GM21619 (cell line): ENCODE results near the gene TOR1AIP1.
"Not testable (repeated sequence)": the region's sequence is repeated elsewhere in the genome, so short reads cannot be mapped to it uniquely, and the experiment has no call there.

Experiments used
- ATAC-seq: cut with Tn5 transposase; IDR thresholded peaks from one replicate; pipeline ENCODE4 v1.9.1; 2021; ENCODE audit not compliant: unreplicated experiment

Gene TOR1AIP1, protein sequence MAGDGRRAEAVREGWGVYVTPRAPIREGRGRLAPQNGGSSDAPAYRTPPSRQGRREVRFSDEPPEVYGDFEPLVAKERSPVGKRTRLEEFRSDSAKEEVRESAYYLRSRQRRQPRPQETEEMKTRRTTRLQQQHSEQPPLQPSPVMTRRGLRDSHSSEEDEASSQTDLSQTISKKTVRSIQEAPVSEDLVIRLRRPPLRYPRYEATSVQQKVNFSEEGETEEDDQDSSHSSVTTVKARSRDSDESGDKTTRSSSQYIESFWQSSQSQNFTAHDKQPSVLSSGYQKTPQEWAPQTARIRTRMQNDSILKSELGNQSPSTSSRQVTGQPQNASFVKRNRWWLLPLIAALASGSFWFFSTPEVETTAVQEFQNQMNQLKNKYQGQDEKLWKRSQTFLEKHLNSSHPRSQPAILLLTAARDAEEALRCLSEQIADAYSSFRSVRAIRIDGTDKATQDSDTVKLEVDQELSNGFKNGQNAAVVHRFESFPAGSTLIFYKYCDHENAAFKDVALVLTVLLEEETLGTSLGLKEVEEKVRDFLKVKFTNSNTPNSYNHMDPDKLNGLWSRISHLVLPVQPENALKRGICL

GRCh38 chr1:179882253-179883039, at the start of gene TOR1AIP1:
Gene TOR1AIP1, plus strand, starts transcription at chr1:179882285. Its CDS starts 218 bp downstream, at chr1:179882503.
- peak; percentile 62 for ATAC-seq

DNA sequence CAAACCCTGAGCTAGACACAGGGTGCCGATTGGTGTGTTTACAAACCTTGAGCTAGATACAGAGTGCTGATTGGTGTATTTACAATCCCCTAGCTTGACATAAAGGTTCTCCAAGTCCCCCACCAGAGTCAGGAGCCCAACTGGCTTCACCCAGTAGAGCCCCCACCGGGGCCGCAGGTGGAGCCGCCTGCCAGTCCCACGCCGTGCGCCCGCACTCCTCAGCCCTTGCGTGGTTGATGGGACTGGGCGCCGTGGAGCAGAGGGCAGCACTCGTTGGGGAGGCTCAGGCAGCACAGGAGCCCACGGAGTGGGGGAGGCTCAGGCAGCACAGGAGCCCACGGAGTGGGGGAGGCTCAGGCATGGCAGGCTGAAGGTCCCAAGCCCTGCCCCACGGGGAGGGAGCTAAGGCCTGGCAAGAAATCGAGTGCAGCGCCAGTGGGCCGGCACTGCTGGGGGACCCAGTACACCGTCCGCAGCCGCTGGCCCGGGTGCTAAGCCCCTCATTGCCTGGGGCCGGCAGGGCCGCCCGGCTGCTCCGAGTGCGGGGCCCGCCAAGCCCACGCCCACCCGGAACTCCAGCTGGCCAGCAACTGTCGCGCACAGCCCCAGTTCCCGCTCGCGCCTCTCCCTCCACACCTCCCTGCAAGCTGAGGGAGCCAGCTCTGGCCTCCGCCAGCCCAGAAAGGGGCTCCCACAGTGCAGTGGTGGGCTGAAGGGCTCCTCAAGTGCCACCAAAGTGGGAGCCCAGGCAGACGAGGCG, 45.2 kb upstream of the TOR1AIP1 start:
- ATAC-seq, result not testable (repeated sequence)

- no peak for ATAC-seq
Observed at GRCh38 chr1:179840107-179840506, 42.0 kb upstream of the TOR1AIP1 start.

GRCh38 chr1:179848233-179848632, 33.9 kb upstream of the TOR1AIP1 start:
- no peak for ATAC-seq

DNA sequence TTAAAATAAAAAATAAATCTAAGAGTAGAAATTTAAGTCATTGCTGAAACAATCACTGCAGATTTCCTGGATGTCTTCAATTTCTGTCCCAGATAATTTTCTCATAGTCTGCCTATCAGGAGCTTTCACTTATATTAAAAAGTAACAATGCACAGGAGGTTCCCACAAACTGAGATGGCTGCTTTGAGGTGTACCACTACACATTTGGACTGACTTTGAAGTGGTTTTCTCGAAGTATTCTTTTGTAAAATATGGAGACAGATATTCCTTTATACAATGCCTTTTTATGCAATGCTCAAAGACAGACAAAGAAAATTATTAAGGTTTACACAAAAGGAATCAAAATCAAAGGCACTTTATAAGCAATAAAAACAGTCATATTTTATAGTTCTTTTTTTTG, 29.0 kb upstream of the TOR1AIP1 start:
- ATAC-seq, result no peak

GRCh38 chr1:179855831-179856230, 26.3 kb upstream of the TOR1AIP1 start:
- not testable (repeated sequence) for ATAC-seq

- no peak for ATAC-seq
Observed at GRCh38 chr1:179856296-179856695, 25.8 kb upstream of the TOR1AIP1 start.

DNA sequence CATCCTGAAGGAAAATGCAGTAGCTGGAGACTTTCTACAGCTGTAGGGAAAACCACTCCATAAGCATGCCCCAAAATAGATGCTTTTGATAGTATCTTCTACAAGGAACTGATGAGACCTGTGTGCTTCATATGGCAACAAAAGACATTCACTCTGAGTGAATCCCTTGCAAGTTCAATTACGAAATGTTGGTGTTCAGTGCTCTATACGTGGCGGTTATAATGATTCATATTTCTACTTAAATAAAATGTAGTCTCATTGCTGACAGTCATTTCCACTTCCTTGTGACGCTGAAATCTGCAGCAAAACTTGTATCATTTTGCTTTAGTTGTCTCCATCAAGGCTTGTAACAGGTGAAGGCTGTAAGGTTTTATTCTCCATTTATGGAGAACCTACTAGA, 25.1 kb upstream of the TOR1AIP1 start:
- ATAC-seq, result no peak

- ATAC-seq, result no peak
Observed at GRCh38 chr1:179860652-179861051, 21.4 kb upstream of the TOR1AIP1 start.

DNA sequence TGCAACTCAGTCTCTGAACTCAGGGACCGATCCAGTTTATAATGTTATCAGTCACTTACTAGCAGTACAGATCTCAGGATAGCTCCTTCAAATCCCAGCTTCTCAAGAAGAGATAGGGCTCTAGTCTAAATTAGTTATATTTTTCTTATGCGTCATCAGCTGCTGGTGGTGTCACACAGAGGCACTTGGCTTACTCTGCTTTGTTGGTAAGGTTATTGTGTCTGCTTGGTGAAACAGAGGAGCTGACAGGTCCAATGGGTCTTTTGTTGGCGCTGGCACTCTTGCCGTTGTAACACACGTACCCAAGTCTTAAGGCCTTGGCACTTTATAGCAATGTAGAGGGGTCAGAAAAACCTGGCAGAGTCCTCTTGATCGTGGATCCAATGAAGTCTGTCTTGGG, 16.7 kb upstream of the TOR1AIP1 start:
- no peak for ATAC-seq

GRCh38 chr1:179866616-179867015, 15.5 kb upstream of the TOR1AIP1 start:
- ATAC-seq, result no peak

GRCh38 chr1:179867493-179868330, 14.4 kb upstream of the TOR1AIP1 start:
- peak; percentile 81 for ATAC-seq

- ATAC-seq, result no peak
Observed at GRCh38 chr1:179870870-179871269, 11.2 kb upstream of the TOR1AIP1 start.

DNA sequence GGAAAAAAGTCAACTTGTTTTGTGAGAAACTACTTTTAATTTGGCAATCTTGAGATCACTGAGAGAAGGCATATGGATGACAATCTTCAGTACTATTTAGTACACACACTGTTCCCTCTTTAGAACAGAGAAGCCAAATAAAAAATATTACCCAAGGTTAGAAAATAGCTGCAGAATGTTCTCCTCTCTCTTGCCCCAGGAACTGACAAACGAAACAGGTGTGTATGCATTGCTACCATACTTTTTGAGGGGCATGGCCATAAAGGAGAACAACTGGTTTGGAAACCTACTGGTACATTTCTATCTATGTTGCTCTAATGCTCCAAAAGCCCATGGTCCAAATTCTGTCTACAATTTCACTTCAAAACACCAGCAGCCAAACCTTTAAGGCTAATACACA, 10.1 kb upstream of the TOR1AIP1 start:
- no peak for ATAC-seq

- ATAC-seq, result no peak
Observed at GRCh38 chr1:179872558-179872957, 9.5 kb upstream of the TOR1AIP1 start.

DNA sequence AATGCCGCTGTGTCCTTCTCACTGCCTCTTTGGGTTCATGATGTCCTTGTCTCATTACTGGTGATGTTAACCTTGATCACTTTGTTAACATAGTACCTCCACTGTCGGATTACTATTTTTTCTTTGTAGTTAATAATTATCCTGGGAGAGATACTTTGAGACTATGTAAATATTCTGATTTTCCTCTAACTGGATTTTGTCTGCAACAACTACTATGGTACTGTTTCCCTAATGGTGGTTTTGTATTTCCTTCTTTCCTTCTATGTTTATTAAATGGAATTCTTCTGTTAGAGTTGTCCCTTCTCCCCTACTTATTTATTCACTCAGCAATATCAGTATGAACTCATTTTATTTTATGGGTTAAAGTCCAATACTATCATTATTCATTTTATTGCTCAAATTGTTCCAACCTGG, 8.6 kb upstream of the TOR1AIP1 start:
- no peak for ATAC-seq

DNA sequence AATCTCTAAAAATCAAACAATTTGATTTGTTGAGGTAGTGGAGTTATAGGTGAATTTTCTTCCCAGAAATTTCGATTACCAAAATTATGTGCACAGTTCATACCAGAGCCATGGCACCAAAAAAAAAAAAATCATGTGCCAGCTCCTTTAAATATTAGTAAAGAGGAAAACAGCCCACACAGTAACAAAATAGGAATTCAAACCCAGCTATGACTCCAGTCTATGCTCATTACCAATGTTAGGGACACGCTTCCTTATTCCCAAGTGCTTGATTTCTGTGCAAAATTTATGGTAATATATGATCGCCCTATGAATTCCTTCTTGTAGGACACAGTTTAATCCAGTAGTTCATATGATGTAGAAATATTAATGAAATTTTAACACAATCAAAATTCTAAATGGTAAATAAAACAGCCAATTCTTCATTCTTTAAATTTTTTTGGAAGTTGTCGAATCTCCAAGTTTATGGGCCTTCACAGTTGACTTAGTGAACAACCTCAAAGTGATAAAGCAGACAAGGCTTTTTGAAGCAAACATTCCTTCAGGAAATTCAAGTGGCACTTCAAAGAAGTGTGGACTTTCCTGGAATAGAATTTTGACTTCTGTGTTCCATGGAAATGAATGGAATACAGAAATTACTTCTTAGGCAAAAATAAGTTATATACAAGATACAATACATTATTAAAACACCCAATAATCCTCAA, 6.3 kb upstream of the TOR1AIP1 start:
- no peak for ATAC-seq

DNA sequence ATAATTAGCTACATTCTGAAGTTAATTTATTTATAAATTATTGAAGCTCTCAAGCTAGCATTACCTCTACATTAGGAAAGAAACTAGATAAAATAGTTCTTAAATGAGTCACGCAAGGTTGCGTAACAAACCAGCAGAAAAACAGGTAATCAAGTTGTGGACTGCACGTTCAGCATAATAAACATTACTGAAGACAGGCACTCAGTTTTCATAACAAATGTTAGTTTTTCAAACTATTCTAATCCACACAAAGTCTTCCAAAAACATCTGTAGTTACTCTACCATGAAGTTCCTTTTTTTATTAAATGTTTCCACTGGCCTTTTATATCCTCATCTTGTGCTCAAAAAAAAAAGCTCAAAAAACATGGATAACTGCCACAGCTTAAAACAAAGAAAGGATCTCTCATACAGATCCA, 5.8 kb upstream of the TOR1AIP1 start:
- ATAC-seq, result no peak

DNA sequence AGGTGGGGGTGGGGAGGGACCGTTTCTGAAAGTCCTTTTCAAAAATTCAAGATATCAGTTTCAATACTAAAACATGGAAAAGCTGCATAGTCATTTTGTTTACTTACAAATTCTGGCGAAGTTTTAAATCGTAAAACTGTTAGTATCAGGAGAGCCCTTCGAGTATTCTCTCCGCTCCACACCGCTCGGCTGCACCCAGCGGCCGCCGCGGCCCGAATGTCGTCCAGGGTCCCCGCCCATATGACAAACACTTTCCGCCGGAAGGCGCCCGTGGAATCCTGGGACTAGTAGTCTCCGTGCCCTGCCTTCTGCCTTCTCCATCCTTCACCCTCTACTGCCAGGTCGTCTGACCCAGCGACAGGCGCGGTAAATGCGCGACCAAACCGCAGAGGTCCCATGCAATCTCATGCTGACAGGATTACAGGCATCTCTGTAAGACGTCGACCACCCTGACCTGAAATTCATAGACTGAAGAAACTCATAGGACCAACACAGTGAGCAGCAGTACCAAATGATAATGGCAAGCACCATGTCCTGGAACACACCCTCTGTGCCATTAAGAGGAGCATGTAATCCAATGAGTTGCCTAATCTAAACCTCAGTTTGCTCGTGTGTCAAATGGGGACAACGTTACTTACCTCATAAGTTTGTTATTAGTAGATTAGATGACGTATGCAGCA, 4.4 kb upstream of the TOR1AIP1 start, which contains the start of gene TOR1AIP2:
TSS of gene TOR1AIP2 (minus strand) at position 218 of the 680 bp plus-strand sequence. CDS start 25,138 bp downstream, outside the sequence.
- peak; percentile 68 for ATAC-seq
